ENCODE measurements around the gene ZIM2. TPM values are rescaled to one million over a fixed set of nuclear protein-coding genes. Genes with fewer than 3 reads are reported as not detected.

ZIM2 gene
- total RNA-seq, 1 experiment from 2014 or later = not detected

DNA sequence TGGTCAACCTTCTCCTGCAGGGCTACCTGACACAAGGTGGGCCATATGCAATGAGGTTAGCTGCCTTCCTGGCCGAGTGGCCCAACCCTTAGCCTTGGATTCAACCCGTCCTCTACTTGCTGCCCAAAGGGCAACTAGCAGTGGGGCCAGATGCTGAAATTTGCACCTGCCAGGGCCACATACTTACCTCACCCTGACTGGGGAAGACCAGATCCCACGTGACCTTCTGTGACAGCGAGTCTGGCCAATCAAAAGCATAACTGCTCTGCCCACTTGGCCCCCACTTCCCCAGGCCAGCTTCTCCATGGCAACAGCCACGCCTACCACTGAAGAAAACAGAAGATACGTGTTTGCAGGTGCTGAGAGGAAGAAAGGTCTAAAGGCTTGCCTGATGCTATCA is 10.9 kb downstream of the ZIM2 start:
- no TSS peak for BruUV-seq (replicated peaks)
- Histone ChIP-seq H3K4me2 (no peak overlapping the region), H3K9me2 (ENCODE audit: insufficient read depth) (no peaks in the 10 kb centered on the region), H3K4me1 (replicated peaks; ENCODE audit: insufficient read depth) (no peaks in the 10 kb centered on the region), H4K20me1 (ENCODE audit: insufficient read depth) (no peaks in the 10 kb centered on the region), H3K79me2 (ENCODE audit: low read depth) (no peaks in the 10 kb centered on the region), H3F3A (ENCODE audit: insufficient read depth, low read depth) (no peaks in the 10 kb centered on the region), H3K36me3 (ENCODE audit: low read depth) (no peaks in the 10 kb centered on the region), H3K9me3 (ENCODE audit: insufficient read depth, low read depth) (no peaks in the 10 kb centered on the region), H3K27me3 (ENCODE audit: insufficient read depth, low read depth) (peaks cover 6% of the 10 kb centered on the region), H3K4me3 (no peak overlapping the region), H2AFZ (no peak overlapping the region), H3K27ac (no peak overlapping the region)
- ChIA-PET CTCF (no interaction called here), POLR2A (ENCODE audit: unreplicated experiment) (no interaction called here)
- no peak for DNase-seq
- intact Hi-C loops (cut with micrococcal nuclease; ENCODE audit: unreplicated experiment) = no loop called here
- TF ChIP-seq EZH2 (IDR thresholded peaks at IDR 0.05; ENCODE audit: low read depth) (no peak), CTCF (conservative IDR thresholded peaks at IDR 0.05) (no peak)

GRCh38 chr19:56827708-56828107 is 12.8 kb downstream of the ZIM2 start:
- Histone ChIP-seq H3K9me2 (ENCODE audit: insufficient read depth) (no peaks in the 10 kb centered on the region), H3K79me2 (ENCODE audit: low read depth) (no peaks in the 10 kb centered on the region), H3K4me1 (replicated peaks; ENCODE audit: insufficient read depth) (no peaks in the 10 kb centered on the region), H3K36me3 (ENCODE audit: low read depth) (no peaks in the 10 kb centered on the region), H3K27ac (no peak overlapping the region), H2AFZ (no peak overlapping the region), H3K9me3 (ENCODE audit: insufficient read depth, low read depth) (no peaks in the 10 kb centered on the region), H3K4me3 (no peak overlapping the region), H3F3A (ENCODE audit: insufficient read depth, low read depth) (no peaks in the 10 kb centered on the region), H4K20me1 (ENCODE audit: insufficient read depth) (no peaks in the 10 kb centered on the region), H3K4me2 (no peak overlapping the region), H3K27me3 (ENCODE audit: insufficient read depth, low read depth) (peaks cover 24% of the 10 kb centered on the region)
- no peak for DNase-seq
- ChIA-PET POLR2A (ENCODE audit: unreplicated experiment) (no interaction called here), CTCF (no interaction called here)
- intact Hi-C loops (cut with micrococcal nuclease; ENCODE audit: unreplicated experiment) = no loop called here
- TF ChIP-seq CTCF (conservative IDR thresholded peaks at IDR 0.05) (no peak), EZH2 (IDR thresholded peaks at IDR 0.05; ENCODE audit: low read depth) (no peak)
- BruUV-seq (replicated peaks) = no TSS peak

- H4K20me1 ChIP-seq (ENCODE audit: insufficient read depth) = no peaks in the 10 kb centered on the region
- TF ChIP-seq EZH2 (IDR thresholded peaks at IDR 0.05; ENCODE audit: low read depth) (no peak), CTCF (conservative IDR thresholded peaks at IDR 0.05) (no peak)
- intact Hi-C loops (cut with micrococcal nuclease; ENCODE audit: unreplicated experiment) = no loop called here
- peaks cover 24% of the 10 kb centered on the region for H3K27me3 ChIP-seq (ENCODE audit: insufficient read depth, low read depth)
- H2AFZ ChIP-seq = no peak overlapping the region
- H3K9me3 ChIP-seq (ENCODE audit: insufficient read depth, low read depth) = no peaks in the 10 kb centered on the region
- H3K36me3 ChIP-seq (ENCODE audit: low read depth) = no peaks in the 10 kb centered on the region
- no peaks in the 10 kb centered on the region for H3K79me2 ChIP-seq (ENCODE audit: low read depth)
- POLR2A ChIA-PET (ENCODE audit: unreplicated experiment) = no interaction called here
- H3K4me3 ChIP-seq = no peak overlapping the region
- H3K27ac ChIP-seq = no peak overlapping the region
- no peaks in the 10 kb centered on the region for H3K4me1 ChIP-seq (replicated peaks; ENCODE audit: insufficient read depth)
- no peaks in the 10 kb centered on the region for H3K9me2 ChIP-seq (ENCODE audit: insufficient read depth)
- BruUV-seq (replicated peaks) = no TSS peak
- H3F3A ChIP-seq (ENCODE audit: insufficient read depth, low read depth) = no peaks in the 10 kb centered on the region
- DNase-seq = no peak
- no peak overlapping the region for H3K4me2 ChIP-seq
- CTCF ChIA-PET = no interaction called here
Measured at GRCh38 chr19:56823956-56824355, 16.6 kb downstream of the ZIM2 start.

All from PC-9 (cell line).